GM19395 (cell line): ENCODE measurements around the gene GPATCH1.

Experiments used
- ATAC-seq: cut with Tn5 transposase; IDR thresholded peaks from one replicate; pipeline ENCODE4 v1.9.1; 2021; ENCODE audit warnings: mild to moderate bottlenecking, moderate library complexity; ENCODE audit not compliant: unreplicated experiment

Gene GPATCH1

GRCh38 chr19:33063753-33064457 is 17.1 kb upstream of the GPATCH1 start:
- peak; percentile 26 for ATAC-seq

DNA sequence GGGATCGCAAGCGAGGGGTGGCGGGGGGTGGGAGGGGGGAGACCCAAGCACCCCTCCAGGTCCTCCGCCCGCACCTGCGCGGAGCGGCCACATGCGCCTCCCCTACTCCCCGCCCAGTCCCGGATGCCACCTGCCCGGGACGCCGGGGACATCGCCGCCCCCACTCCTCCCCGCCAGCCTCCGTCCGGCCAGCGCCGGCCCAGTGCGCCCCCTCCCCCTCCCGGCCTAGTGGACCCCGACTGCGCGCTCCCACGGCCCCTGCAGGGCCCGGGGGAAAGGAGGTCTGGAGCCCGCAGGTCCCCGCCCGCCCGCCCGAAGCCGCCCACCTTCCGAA is 16.6 kb upstream of the GPATCH1 start:
- ATAC-seq = peak; percentile 43

- peak; percentile 67 for ATAC-seq
Measured at GRCh38 chr19:33064792-33065550, 16.0 kb upstream of the GPATCH1 start, which contains the start of gene RHPN2. RHPN2 (minus strand) TSS chr19:33064888; CDS start chr19:33064852, 36 bp downstream.

GRCh38 chr19:33066543-33066942 is 14.4 kb upstream of the GPATCH1 start:
- no peak for ATAC-seq

GRCh38 chr19:33067121-33067520 is 13.9 kb upstream of the GPATCH1 start:
- ATAC-seq = no peak

GRCh38 chr19:33071887-33072286 is 9.1 kb upstream of the GPATCH1 start:
- no peak for ATAC-seq

- ATAC-seq = no peak
Measured at GRCh38 chr19:33075519-33075918, 5.5 kb upstream of the GPATCH1 start.

GRCh38 chr19:33085570-33086128 is 4.7 kb downstream of the GPATCH1 start:
- ATAC-seq = no peak

DNA sequence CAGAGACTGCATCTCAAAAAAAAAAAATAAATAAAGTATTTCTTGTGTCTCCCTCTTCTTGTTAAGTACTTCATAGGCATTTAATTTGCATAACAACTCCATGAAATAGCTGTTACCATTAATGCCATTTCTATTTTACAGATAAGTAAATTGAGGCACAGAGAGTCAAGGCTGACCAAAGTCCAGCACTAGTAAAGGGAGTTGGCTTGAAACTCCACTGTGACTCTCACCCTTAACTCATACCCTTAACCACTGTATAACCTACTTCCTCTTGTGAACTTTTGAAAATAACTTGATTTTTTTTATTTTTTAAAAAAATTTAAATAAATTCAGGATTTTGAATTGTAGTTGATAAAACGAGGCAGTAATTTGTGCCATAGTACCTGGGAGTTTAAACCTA is 6.0 kb downstream of the GPATCH1 start:
- no peak for ATAC-seq

- ATAC-seq = no peak
Measured at GRCh38 chr19:33089010-33089409, 8.0 kb downstream of the GPATCH1 start.

- no peak for ATAC-seq
Measured at GRCh38 chr19:33090179-33090578, 9.2 kb downstream of the GPATCH1 start.

DNA sequence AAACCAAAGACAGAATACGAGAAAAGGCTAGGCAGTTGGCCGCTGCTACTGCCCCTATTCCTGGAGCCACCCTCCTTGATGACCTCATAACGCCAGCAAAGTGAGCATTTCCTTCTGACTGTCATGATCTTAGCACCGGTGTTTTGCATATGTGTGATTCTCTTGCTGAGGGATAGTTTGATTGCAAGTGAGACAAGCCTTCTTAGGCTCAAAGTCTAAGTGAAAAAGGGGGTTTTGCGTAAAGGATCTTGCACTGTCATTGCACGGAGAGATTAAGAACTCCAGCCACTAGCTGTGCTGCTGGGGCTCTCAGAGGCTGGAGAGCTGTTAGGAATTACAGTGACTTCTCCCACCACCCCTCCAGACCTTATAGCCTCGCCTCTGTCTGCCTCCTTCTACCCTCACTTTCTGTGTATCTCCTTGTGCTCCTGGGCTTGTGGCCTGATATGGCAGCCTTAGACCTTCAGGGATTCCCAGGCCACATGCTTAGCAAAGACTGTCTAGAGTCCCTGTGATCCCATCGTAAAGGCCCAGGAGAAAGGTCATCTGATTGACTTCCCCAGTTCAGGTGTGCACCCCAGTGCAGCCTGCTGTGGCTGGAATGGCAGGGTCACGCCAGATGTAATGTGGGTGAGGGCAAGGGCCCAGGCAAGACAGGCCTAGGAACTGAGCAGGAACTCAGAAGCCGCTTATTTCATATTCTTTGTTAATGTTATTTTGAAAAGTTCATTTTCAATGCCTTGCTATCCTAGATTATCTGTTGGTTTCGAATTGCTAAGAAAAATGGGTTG is 12.6 kb downstream of the GPATCH1 start:
- no peak for ATAC-seq

GRCh38 chr19:33094436-33095067 is 13.6 kb downstream of the GPATCH1 start:
- no peak for ATAC-seq

- no peak for ATAC-seq
Measured at GRCh38 chr19:33096005-33096404, 15.0 kb downstream of the GPATCH1 start.

DNA sequence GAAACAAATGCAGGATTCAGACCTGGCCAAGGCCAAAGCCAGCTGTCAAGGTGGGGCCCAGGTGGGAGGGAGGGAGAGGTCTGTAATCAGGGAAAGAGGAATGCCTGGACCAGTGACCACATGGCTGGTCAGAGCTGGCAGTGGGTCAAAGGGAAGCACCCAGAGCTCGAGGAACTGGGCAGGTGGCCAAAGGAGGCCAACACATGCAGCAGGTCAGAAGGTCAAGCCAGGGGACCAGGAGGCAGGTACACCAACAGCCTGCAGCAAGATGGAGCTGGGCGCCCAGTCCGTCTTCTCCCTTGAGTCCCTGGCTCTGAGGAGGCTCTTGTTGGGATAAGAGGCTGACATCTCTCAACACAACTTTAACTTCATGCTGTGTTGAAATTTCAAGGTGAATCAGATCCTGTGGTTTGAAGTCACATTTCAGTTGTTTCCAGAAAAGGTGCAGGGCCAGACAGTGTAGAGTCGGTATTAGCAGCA is 17.1 kb downstream of the GPATCH1 start:
- no peak for ATAC-seq

DNA sequence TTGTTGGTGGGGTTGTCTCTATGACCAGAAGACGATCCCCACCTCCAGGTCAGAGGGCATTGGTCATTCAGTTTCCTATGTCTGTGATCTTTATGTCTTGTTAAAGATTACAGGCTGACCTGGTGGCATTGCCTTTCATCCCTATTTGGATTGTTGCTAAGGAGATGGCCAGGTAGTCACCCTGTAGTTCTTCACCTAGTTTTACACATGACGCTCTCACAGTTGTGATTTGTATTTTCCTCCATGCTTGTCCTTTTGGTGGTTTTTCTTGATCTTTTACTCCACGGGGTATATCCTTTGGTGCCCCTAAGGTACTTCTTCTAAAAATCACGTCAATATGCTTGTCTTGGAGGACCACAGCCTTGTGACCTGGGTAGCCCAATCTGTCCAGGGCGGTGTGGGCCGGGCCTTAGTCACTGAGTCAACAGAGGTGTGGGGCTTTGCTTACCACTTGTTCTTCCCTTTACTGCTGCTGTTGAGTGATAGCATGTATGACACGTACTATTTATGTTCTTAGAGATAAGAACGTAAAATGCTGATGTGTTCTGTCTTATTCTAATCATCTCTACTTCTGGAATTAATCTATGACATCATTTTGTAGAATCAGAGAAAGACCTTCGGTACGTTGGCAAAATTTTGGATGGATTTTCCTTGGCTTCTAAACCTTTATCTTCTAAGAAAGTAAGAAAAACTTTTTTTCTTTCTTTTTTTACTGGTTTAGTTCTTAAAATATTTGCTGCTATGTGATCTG is 20.1 kb downstream of the GPATCH1 start:
- no peak for ATAC-seq

DNA sequence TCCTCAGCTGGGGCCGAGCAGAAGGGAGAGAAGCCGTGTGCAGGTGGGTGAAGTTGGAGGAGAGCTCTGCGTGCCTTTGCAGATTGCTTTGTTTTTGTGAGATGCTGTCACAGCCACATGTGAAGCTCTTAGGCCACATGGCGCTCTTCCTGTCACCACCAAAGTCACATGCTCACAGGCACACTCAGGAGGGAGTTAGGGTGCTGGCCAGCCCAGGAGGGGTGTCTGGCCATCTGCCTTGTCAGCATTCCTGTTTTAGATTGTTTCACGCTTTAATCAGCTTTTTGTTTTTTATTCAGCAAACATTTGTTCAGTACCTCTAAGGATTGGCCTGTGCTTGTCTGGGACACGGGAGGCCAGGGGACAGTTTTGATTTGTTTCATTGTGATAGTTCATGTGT is 21.9 kb downstream of the GPATCH1 start:
- ATAC-seq = no peak

DNA sequence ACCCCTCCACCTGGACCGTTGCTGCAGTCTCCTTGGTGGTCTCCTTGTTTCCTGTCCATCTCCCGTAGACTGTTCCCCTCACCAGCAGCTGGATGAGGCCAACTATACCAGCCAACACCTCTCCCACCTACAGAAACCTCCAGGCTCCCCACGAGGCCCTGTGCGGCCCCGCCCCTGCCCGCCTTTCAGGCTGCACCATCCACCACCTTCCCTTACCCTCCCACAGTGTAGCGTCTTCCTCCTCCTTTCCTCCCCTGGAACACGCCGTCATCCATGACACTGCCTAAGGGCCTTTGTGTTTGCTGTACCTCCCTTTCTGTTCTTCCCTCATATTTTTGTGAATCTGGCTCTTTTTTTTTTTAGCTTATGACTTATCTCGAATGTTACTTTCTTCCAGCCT is 27.2 kb downstream of the GPATCH1 start:
- ATAC-seq = no peak

GRCh38 chr19:33110137-33110910 is 29.3 kb downstream of the GPATCH1 start:
- ATAC-seq = no peak
